ENCODE data around the gene ARAP1.

Gene ARAP1

DNA sequence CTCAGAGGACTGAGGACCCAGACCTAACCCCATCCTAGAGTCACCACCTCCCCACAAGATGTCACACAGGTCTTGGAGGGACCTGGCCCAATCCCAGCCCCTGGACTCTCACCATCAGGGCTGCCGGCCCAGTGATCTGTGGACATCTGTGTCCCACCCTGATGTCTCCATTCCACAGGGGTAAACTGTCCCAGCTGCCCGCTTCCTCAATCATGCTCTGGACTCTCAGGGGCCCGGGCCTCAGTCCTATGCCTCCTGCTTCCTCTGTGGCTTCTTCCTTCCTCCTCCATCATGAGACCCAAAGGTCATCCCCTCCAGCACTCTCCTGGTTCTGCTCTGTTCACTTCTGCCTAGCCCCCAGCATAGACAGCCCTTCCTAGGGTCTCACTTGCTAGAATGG lies 32.2 kb downstream of the ARAP1 start:
- Histone ChIP-seq H3K27me3 (ENCODE audit: insufficient read depth, low read length, poor library complexity, severe bottlenecking) (no peaks in the 10 kb centered on the region), H3K4me2 (ENCODE audit: low read depth, low read length, poor library complexity, severe bottlenecking) (peak overlapping the region; percentile 91), H2AFZ (ENCODE audit: low read length) (no peak overlapping the region), H3K9me2 (replicated peaks; ENCODE audit: low read depth, low read length) (no peaks in the 10 kb centered on the region), H3K9me3 (ENCODE audit: insufficient read depth, low read depth, low read length) (no peaks in the 10 kb centered on the region), H3K4me1 (ENCODE audit: insufficient read depth, low read length, poor library complexity, severe bottlenecking) (peaks cover 45% of the 10 kb centered on the region), H3K79me2 (ENCODE audit: insufficient read depth, low read length) (peaks cover 84% of the 10 kb centered on the region), H3K36me3 (ENCODE audit: insufficient read depth, low read length) (peaks cover 27% of the 10 kb centered on the region; the same call in 1 of the 2 replicates), H3K9ac (ENCODE audit: low read depth, low read length, poor library complexity, severe bottlenecking) (peak overlapping the region; percentile 88), H3F3A (ENCODE audit: low read depth) (no peaks in the 10 kb centered on the region), H3K4me3 (ENCODE audit: low read length, poor library complexity, severe bottlenecking) (peak overlapping the region; percentile 83), H4K20me1 (ENCODE audit: insufficient read depth, low read length, poor library complexity, severe bottlenecking) (peaks cover 36% of the 10 kb centered on the region)
- TF ChIP-seq EZH2phosphoT487 (IDR thresholded peaks at IDR 0.05; ENCODE audit: borderline replicate concordance), result no peak
- TF ChIP-seq, protein P1, sequence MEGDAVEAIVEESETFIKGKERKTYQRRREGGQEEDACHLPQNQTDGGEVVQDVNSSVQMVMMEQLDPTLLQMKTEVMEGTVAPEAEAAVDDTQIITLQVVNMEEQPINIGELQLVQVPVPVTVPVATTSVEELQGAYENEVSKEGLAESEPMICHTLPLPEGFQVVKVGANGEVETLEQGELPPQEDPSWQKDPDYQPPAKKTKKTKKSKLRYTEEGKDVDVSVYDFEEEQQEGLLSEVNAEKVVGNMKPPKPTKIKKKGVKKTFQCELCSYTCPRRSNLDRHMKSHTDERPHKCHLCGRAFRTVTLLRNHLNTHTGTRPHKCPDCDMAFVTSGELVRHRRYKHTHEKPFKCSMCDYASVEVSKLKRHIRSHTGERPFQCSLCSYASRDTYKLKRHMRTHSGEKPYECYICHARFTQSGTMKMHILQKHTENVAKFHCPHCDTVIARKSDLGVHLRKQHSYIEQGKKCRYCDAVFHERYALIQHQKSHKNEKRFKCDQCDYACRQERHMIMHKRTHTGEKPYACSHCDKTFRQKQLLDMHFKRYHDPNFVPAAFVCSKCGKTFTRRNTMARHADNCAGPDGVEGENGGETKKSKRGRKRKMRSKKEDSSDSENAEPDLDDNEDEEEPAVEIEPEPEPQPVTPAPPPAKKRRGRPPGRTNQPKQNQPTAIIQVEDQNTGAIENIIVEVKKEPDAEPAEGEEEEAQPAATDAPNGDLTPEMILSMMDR (conservative IDR thresholded peaks at IDR 0.05; ENCODE audit: low read length), result no peak

DNA sequence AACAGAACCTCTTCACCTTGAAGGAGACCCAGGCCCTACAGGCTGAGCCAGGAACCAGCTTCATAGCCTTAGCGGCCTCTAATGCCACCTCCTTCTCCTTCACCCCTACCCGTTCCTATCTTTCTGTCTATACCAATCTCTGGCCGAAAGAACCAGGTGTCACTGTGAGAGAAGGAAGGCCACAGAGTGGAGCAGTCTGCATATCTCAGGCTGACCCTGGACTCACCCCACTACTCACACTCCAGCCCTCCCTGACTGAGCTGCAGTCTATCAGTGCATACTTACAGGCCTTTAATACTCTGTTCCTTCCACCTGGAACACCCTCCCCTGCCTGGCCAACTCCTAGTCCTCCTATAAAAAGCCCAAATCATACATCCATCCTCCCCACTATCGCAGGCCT lies 32.7 kb downstream of the ARAP1 start:
- Histone ChIP-seq H3K9me2 (replicated peaks; ENCODE audit: low read depth, low read length) (no peaks in the 10 kb centered on the region), H3K9ac (ENCODE audit: low read depth, low read length, poor library complexity, severe bottlenecking) (peak overlapping the region; percentile 88), H2AFZ (ENCODE audit: low read length) (no peak overlapping the region), H3K4me1 (ENCODE audit: insufficient read depth, low read length, poor library complexity, severe bottlenecking) (peaks cover 45% of the 10 kb centered on the region), H3F3A (ENCODE audit: low read depth) (no peaks in the 10 kb centered on the region), H3K27me3 (ENCODE audit: insufficient read depth, low read length, poor library complexity, severe bottlenecking) (no peaks in the 10 kb centered on the region), H3K4me2 (ENCODE audit: low read depth, low read length, poor library complexity, severe bottlenecking) (peak overlapping the region; percentile 91), H3K79me2 (ENCODE audit: insufficient read depth, low read length) (peaks cover 84% of the 10 kb centered on the region), H3K9me3 (ENCODE audit: insufficient read depth, low read depth, low read length) (no peaks in the 10 kb centered on the region), H4K20me1 (ENCODE audit: insufficient read depth, low read length, poor library complexity, severe bottlenecking) (peaks cover 38% of the 10 kb centered on the region), H3K4me3 (ENCODE audit: low read length, poor library complexity, severe bottlenecking) (peak overlapping the region; percentile 83), H3K36me3 (ENCODE audit: insufficient read depth, low read length) (peaks cover 27% of the 10 kb centered on the region; the same call in 1 of the 2 replicates)
- no peak for TF ChIP-seq EZH2phosphoT487 (IDR thresholded peaks at IDR 0.05; ENCODE audit: borderline replicate concordance)
- TF ChIP-seq, protein P1 (conservative IDR thresholded peaks at IDR 0.05; ENCODE audit: low read length), result no peak

DNA sequence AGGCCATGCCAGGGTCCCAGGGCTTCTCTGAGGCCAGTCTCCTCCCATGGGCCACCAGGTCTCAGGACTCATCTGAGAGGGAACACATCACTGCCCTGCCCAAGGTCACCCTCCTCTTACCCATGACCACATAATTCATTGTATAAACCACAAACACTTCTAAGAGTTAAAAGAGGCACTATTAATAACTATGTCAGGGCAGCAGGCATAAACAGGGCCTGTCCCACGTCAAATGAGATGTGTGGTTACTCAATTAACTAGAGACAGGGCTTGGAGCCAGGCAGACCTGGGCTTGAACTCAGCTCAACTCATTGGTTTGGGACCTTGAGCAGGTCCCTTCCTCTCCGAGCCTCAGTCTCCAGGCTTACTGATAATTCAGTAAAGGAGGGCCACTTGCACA lies 33.1 kb downstream of the ARAP1 start:
- Histone ChIP-seq H3K9ac (ENCODE audit: low read depth, low read length, poor library complexity, severe bottlenecking) (peak overlapping the region; percentile 88), H3K79me2 (ENCODE audit: insufficient read depth, low read length) (peaks cover 84% of the 10 kb centered on the region), H3K4me2 (ENCODE audit: low read depth, low read length, poor library complexity, severe bottlenecking) (peak overlapping the region; percentile 91), H3K9me3 (ENCODE audit: insufficient read depth, low read depth, low read length) (no peaks in the 10 kb centered on the region), H3K27me3 (ENCODE audit: insufficient read depth, low read length, poor library complexity, severe bottlenecking) (no peaks in the 10 kb centered on the region), H3F3A (ENCODE audit: low read depth) (no peaks in the 10 kb centered on the region), H3K4me1 (ENCODE audit: insufficient read depth, low read length, poor library complexity, severe bottlenecking) (peaks cover 45% of the 10 kb centered on the region), H3K4me3 (ENCODE audit: low read length, poor library complexity, severe bottlenecking) (peak overlapping the region; percentile 83), H4K20me1 (ENCODE audit: insufficient read depth, low read length, poor library complexity, severe bottlenecking) (peaks cover 38% of the 10 kb centered on the region), H3K36me3 (ENCODE audit: insufficient read depth, low read length) (peaks cover 23% of the 10 kb centered on the region; the same call in 1 of the 2 replicates), H2AFZ (ENCODE audit: low read length) (no peak overlapping the region), H3K9me2 (replicated peaks; ENCODE audit: low read depth, low read length) (no peaks in the 10 kb centered on the region)
- no peak for TF ChIP-seq EZH2phosphoT487 (IDR thresholded peaks at IDR 0.05; ENCODE audit: borderline replicate concordance)
- TF ChIP-seq, protein P1 (conservative IDR thresholded peaks at IDR 0.05; ENCODE audit: low read length), result no peak

Measured in Loucy (cell line).